B cell (primary cell): ENCODE measurements around the gene LRRC42. TPM values are rescaled to one million over a fixed set of nuclear protein-coding genes. Genes with fewer than 3 reads are reported as not detected.

Source experiments
- ATAC-seq: fragments of 200-7000 bp; cut with Tn5 transposase; one replicate; pipeline ENCODE4 v1.10.0; 2021; ENCODE audit warnings: low read depth, mild to moderate bottlenecking, moderate number of reproducible peaks, moderate library complexity
- CTCF ChIA-PET: fragments of 350-600 bp; sonication (Branson Sonifier 250); formaldehyde crosslinking; loops from one replicate; lab custom pipeline; 2021; ENCODE audit warnings: antibody characterized with exemption, inconsistent platforms; lab: Charles Lee
- POLR2A ChIA-PET: fragments of 350-600 bp; sonication (Branson Sonifier 250); formaldehyde crosslinking; loops from one replicate; lab custom pipeline; 2021; ENCODE audit warnings: antibody characterized with exemption; lab: Charles Lee
- DNase-seq: peaks from one replicate; pipeline ENCODE4 v3.0.0; 2013
- H2AFZ ChIP-seq: 2 replicates; pipeline ENCODE4 v1.6.1; 2012; ENCODE audit warnings: mild to moderate bottlenecking, low read depth, low read length; ENCODE audit not compliant: insufficient read depth, poor library complexity, severe bottlenecking
- H3K27ac ChIP-seq, 2 donors: 1 replicate in 1 of 2; 2 replicates in 1 of 2; pipeline ENCODE4 v1.5.1; 2012 to 2013; ENCODE audit warnings: low read length in 2 of 2, mild to moderate bottlenecking in 2 of 2, moderate library complexity in 1 of 2
- H3K27me3 ChIP-seq, 4 experiments: fragments of 200-600 bp in 1 of 4; sonication (generic) in 1 of 4; replicated peaks in 1 of 4; 1 replicate in 2 of 4; 2 replicates in 2 of 4; pipeline versions ENCODE4 v1.6.1 to v1.7.0; 2013 to 2016; ENCODE audit warnings: low read length in 3 of 4, mild to moderate bottlenecking in 2 of 4, mixed read lengths in 1 of 4, moderate library complexity in 1 of 4; ENCODE audit not compliant: insufficient read depth in 4 of 4, control insufficient read depth in 3 of 4; ENCODE audit errors: control extremely low read depth in 1 of 4
- H3K36me3 ChIP-seq, 2 experiments: replicated peaks in 1 of 2; 1 replicate in 1 of 2; 2 replicates in 1 of 2; pipeline versions ENCODE4 v1.6.1 to v1.7.1; 2013; ENCODE audit warnings: low read length in 1 of 2; ENCODE audit not compliant: insufficient read depth in 2 of 2, control insufficient read depth in 1 of 2; ENCODE audit errors: control extremely low read depth in 1 of 2, extremely low read depth in 1 of 2
- H3K4me1 ChIP-seq, 2 donors: fragments of 200-600 bp in 1 of 2; sonication (generic) in 1 of 2; 1 replicate in 1 of 2; 2 replicates in 1 of 2; pipeline versions ENCODE4 v1.5.1 to v1.6.1; 2013 to 2017; ENCODE audit warnings: low read length in 2 of 2; ENCODE audit not compliant: control insufficient read depth in 2 of 2, insufficient read depth in 2 of 2
- H3K4me2 ChIP-seq: replicated peaks from 2 replicates; pipeline ENCODE3; 2012; ENCODE audit warnings: mild to moderate bottlenecking, low read depth, low read length; ENCODE audit not compliant: poor library complexity, severe bottlenecking
- H3K4me3 ChIP-seq, 5 experiments: fragments of 200-600 bp in 1 of 5; sonication (generic) in 1 of 5; 1 replicate in 3 of 5; 2 replicates in 2 of 5; pipeline versions ENCODE4 v1.5.1 to v1.7.0; 2011 to 2016; ENCODE audit warnings: low read length in 4 of 5, mild to moderate bottlenecking in 4 of 5, low read depth in 2 of 5, control low read depth in 1 of 5, moderate library complexity in 1 of 5; ENCODE audit not compliant: insufficient read depth in 1 of 5; ENCODE audit errors: control extremely low read depth in 1 of 5, extremely low read depth in 1 of 5
- H3K79me2 ChIP-seq: fragments of 200-600 bp; sonication (generic); one replicate; pipeline ENCODE4 v1.6.0; 2016; ENCODE audit warnings: low read length; ENCODE audit not compliant: control insufficient read depth, insufficient read depth
- H3K9ac ChIP-seq: fragments of 200-600 bp; sonication (generic); 2 replicates; pipeline ENCODE4 v1.6.1; 2017; ENCODE audit warnings: mild to moderate bottlenecking, low read length, moderate library complexity
- H3K9me3 ChIP-seq, 3 donors: one replicate each; pipeline versions ENCODE4 v1.6.1 to v1.7.1; 2013; ENCODE audit warnings: low read length in 2 of 3; ENCODE audit not compliant: control insufficient read depth in 2 of 3, insufficient read depth in 1 of 3; ENCODE audit errors: control extremely low read depth in 1 of 3
- H4K20me1 ChIP-seq: 2 replicates; pipeline ENCODE4 v1.6.0; 2012; ENCODE audit warnings: mild to moderate bottlenecking, low read length; ENCODE audit not compliant: insufficient read depth, control insufficient read depth, poor library complexity, severe bottlenecking
- H3K27ac Mint-ChIP-seq: one replicate; pipeline ENCODE4 v1.8.0; 2021; ENCODE audit warnings: mixed read lengths
- H3K27me3 Mint-ChIP-seq: one replicate; pipeline ENCODE4 v1.8.0; 2021; ENCODE audit warnings: mixed read lengths
- H3K4me1 Mint-ChIP-seq: one replicate; pipeline ENCODE4 v1.8.0; 2021; ENCODE audit warnings: mixed read lengths
- H3K4me3 Mint-ChIP-seq: one replicate; pipeline ENCODE4 v1.8.0; 2021; ENCODE audit warnings: mixed read lengths
- H3K9me3 Mint-ChIP-seq: one replicate; pipeline ENCODE4 v1.8.0; 2022; ENCODE audit warnings: mixed read lengths; ENCODE audit not compliant: insufficient read depth
- CTCF ChIP-seq: fragments of 200-600 bp; IDR thresholded peaks from one replicate; pipeline ENCODE4 v1.8.0; 2022; ENCODE audit warnings: antibody characterized with exemption, mild to moderate bottlenecking
- EZH2 ChIP-seq: IDR thresholded peaks from 2 replicates; pipeline ENCODE4 v1.6.1; 2012; ENCODE audit warnings: borderline replicate concordance, low read depth, mild to moderate bottlenecking, moderate library complexity, low read length; ENCODE audit not compliant: insufficient read depth, poor library complexity, severe bottlenecking
- WGBS: methylation state at CpG from one replicate; pipeline ENCODE4 v1.1.5; 2013; ENCODE audit warnings: missing lambda C conversion rate; ENCODE audit not compliant: insufficient coverage; 5-methylcytosine and 5-hydroxymethylcytosine counted together
- intact Hi-C: fragments of 100-400 bp; cut with micrococcal nuclease; formaldehyde crosslinking; loops from one replicate; pipeline ENCODE4 v1.10.0; 2022
- polyA plus RNA-seq: library from polyadenylated mRNA; depleted of rRNA; stranded (reverse); fragments of >200 nt; gene quantifications from 2 replicates; pipeline ENCODE4 v1.2.3, GENCODE V29; 2012
- total RNA-seq, 2 donors: library from RNA; stranded (reverse); fragments of 120-200 nt in 1 of 2; gene quantifications; 1 replicate in 1 of 2; 2 replicates in 1 of 2; pipeline versions ENCODE4 v1.2.3 to v1.2.4, GENCODE V29; 2013 to 2022

The LRRC42 gene
- total and polyA plus RNA-seq, 2 donors (not counting 1 experiment from before 2014, with no cell fraction given): 4.7 to 10.3 TPM

- no peak overlapping the region for H2AFZ ChIP-seq
- no peaks in the 10 kb centered on the region for H3K79me2 ChIP-seq
- Mint-ChIP-seq H3K4me1 (no peaks in the 10 kb centered on the region), H3K4me3 (no peak overlapping the region), H3K27me3 (no peaks in the 10 kb centered on the region), H3K9me3 (no peaks in the 10 kb centered on the region), H3K27ac (no peak overlapping the region)
- H3K27me3 ChIP-seq: no peaks in the 10 kb centered on the region
- H3K4me3 ChIP-seq: no peak overlapping the region
- no peaks in the 10 kb centered on the region for H4K20me1 ChIP-seq
- H3K27ac ChIP-seq: no peak overlapping the region
- TF ChIP-seq CTCF (no peak), EZH2 (no peak)
- DNase-seq: no peak
- no CpG with 5 or more reads among the region's 2 CpGs for WGBS
- no peak overlapping the region for H3K9ac ChIP-seq
- ChIA-PET POLR2A (interaction anchor here (0.7 kb wide), 1 partner anchor 158 kb away, joined by 7 read pairs; no protein-coding TSS in a partner anchor), CTCF (no interaction called here)
- no peak overlapping the region for H3K4me2 ChIP-seq
- peaks cover 12 to 27% of the 10 kb centered on the region in 2 experiments for H3K36me3 ChIP-seq
- intact Hi-C loops: no loop called here
- no peaks in the 10 kb centered on the region for H3K4me1 ChIP-seq
- H3K9me3 ChIP-seq: peaks cover 1 to 10% (median 4%) of the 10 kb centered on the region in 3 donors
- no peak for ATAC-seq
Measured at GRCh38 chr1:53929246-53929960, 16.7 kb upstream of the LRRC42 start.

GRCh38 chr1:53930932-53931331, 15.2 kb upstream of the LRRC42 start:
- intact Hi-C loops: no loop called here
- H3K4me1 Mint-ChIP-seq: no peaks in the 10 kb centered on the region
- Histone ChIP-seq H3K4me1 (no peaks in the 10 kb centered on the region), H4K20me1 (no peaks in the 10 kb centered on the region), H3K9ac (no peak overlapping the region), H3K9me3 (peaks cover 3 to 17% (median 7%) of the 10 kb centered on the region in 3 donors), H3K27me3 (no peaks in the 10 kb centered on the region), H3K27ac (no peak overlapping the region), H3K4me3 (no peak overlapping the region), H3K4me2 (no peak overlapping the region), H3K36me3 (peaks cover 13 to 27% of the 10 kb centered on the region in 2 experiments), H3K79me2 (no peaks in the 10 kb centered on the region), H2AFZ (no peak overlapping the region)
- TF ChIP-seq EZH2 (no peak), CTCF (no peak)
- ATAC-seq: no peak
- H3K27me3 Mint-ChIP-seq: no peaks in the 10 kb centered on the region
- H3K9me3 Mint-ChIP-seq: no peaks in the 10 kb centered on the region
- WGBS: no CpG with 5 or more reads among the region's 3 CpGs
- H3K4me3 Mint-ChIP-seq: no peak overlapping the region
- no peak overlapping the region for H3K27ac Mint-ChIP-seq
- POLR2A ChIA-PET: no interaction called here
- DNase-seq: no peak
- CTCF ChIA-PET: interaction anchor here (0.6 kb wide), 2 partner anchors 23 to 113 kb away, joined by 3 read pairs; no protein-coding TSS in a partner anchor
